Stimulated activated CD8-positive, alpha-beta memory T cell treated with anti-CD3 and anti-CD28 coated beads, Interleukin-15, amount 100 ng/mL, for 4 hours (primary cell): ENCODE results near the gene TTC8.
"Not testable (repeated sequence)": the region's sequence is repeated elsewhere in the genome, so short reads cannot be mapped to it uniquely, and the experiment has no call there.

Source experiments
- DNase-seq, 2 donors: peaks; one replicate each; pipeline ENCODE4 v3.0.0-alpha.2; 2020; ENCODE audit warnings: low read depth in 2 of 2

The TTC8 gene

GRCh38 chr14:88824314-88825077 is at the start of gene TTC8:
Gene TTC8 (plus strand): TSS chr14:88824651. CDS start chr14:88824708, 57 bp downstream.
- peak; percentile 59 to 62 for DNase-seq

DNA sequence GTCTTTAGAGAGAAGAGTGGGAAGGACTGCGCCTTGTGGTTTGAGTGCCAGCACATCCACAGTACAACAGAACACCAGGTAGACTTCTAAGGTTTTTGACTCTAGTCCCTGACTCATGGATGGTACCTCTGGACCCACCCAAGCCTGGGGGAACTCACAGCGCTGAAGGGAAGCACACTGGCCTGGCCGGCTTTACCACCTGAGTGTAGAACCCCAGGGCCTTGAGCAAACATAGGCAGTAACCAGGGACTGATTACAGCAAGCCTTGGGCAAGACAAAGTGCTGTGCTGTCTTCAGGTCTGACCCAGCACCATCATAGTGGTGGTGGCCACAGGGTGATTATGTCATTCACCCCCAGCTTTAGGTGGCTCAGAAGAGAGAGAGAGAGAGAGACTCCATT is 48.9 kb upstream of the TTC8 start:
- no peak for DNase-seq

DNA sequence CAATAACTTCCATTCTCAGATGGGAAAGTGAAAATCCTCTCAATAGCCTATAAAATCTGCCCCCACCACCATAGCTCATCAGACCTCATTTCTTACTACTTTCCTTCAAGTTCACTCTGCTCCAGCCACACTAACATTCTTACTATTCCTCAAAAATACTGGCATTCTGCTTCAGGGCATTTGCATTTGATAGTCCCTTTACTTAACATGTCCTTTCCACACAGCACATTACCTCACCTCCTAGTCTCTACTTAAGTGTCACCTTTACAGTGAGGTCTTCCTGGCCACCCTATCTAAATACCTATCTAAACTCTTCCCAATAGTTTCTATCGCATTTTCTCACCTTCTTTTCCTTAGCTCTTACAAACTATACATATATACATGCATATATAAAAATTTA is 38.5 kb upstream of the TTC8 start:
- no peak for DNase-seq

DNA sequence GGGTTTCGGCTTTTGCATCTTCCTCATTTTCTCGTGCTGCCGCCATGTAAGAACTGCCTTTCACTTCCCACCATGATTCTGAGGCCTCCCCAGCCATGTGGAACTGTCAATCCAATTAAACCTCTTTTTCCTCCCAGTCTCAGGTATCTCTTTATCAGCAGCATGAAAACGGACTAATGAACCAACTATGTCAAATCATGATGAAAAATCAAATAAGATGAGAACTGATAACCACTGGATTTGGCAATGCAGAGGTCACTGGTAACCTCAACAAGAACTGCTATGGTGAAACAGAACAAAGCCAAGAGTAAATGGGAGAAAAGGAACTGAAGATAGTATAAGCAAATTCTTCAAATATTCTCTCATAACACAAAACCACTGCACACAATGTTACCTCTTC is 37.7 kb upstream of the TTC8 start:
- no peak for DNase-seq

GRCh38 chr14:88789573-88789972 is 34.9 kb upstream of the TTC8 start:
- not testable (repeated sequence) for DNase-seq

DNA sequence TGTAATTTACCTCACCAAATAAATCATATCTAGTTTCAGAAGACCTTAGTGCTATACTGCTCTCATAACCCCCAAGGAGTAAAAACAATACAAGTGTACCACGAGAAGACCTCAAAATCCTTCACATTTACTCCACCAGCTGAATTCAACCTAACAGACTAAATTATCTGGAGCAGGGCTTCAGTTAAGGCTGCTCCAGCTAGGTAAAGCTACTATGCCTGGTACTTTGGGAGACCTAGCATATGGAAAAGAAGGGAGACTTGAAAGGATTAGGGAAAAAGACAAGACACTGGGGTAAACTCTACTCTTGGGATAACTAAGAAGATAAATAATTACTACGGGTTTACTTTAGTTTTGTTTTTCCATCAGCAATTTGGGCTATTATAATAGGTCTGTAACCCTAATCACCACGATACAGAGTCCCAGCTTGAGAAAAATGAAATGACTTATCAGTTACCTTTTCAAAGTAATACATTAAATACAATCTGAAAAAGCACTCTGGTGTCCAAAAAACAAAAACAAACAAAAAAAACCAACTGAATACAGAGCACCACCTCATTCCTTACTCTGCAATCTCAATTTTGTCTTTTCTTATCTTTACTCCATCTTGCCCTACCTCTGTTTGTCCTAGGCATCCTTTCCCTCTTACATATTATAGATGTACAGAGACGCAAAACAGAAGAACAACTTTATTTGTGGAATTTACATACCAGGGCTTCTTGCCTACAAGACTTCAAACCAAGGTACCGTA is 33.8 kb upstream of the TTC8 start:
- DNase-seq = no peak

DNA sequence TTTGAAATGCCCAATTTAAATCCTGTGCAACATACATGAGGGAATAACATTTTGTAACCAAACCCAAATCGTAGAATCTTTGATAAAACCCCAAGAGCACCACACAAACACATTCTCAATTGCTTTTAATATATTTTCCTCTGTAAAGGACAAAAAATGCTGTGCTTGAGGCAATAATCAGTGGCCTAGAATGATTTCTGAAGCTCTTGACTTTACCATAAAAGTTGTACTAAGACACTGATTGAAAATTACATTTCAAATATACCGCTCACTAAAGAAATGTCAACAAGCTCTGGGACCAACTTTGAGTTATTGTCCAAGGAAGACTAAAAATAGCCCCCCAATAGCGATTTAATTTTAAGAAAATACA is 33.2 kb upstream of the TTC8 start:
- no peak for DNase-seq

- DNase-seq = no peak
Measured at GRCh38 chr14:88791629-88792472, 32.6 kb upstream of the TTC8 start.

DNA sequence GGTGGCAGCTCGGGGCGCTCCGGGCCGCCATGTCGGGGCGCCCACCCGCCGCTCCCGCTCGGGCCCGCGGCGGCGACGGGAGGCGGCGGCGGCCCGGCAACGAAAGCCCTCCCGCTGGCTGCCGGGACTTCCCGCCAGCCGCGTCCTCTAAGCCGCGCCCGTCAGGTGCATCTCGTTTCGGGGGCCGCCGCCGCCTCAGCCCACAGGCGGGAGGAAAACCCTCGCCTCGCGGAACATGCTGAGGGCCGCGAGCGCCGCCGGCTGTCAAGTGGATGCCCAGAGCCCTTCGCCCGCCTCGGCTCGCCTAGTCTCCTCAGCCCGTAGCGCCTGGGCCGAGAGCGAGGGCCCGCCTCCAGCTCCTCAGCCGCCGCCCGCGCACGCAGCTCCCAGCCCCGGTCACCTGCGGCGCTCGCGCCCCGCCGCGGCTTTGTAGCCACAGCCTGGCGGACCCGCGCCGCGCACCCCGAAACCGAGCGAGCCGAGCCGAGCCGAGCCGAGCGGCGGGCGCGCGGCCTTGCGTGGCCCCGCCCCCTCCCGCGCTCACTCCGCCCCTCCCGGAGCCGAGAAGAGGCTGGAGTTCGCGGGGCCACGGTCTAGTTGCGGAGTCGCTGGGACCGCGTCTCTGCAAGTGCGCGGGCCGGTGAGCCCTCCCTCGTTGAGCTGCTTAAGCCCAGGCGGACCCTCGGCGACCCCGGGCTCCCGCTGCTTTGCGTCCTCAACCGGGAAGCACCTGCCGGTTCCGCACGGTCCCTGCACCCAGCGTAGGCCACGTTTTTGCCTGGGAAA is 31.8 kb upstream of the TTC8 start, which contains the start of gene EML5:
Gene EML5 (minus strand): TSS at position 481 of the 786 bp plus-strand sequence. CDS start 450 bp downstream, at position 31.
- peak; percentile 50 to 69 for DNase-seq

DNA sequence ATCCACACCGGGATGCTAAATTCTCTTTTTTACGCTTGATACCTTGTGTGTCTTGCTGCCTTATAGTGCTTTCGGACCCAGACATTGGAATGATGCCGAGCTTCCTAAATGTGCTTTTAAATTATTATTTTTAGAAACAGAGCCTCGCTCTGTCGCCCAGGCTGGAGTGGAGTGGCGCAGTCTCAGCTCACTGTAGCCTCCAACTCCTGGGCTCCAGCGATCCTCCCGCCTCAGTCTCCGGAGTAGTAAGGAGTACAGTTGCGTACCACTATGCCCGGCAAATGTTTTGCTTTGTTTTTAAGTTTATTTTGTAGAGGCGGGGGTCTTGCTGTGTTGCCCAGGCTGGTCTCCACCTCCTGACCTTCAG is 31.2 kb upstream of the TTC8 start:
- DNase-seq = no peak

DNA sequence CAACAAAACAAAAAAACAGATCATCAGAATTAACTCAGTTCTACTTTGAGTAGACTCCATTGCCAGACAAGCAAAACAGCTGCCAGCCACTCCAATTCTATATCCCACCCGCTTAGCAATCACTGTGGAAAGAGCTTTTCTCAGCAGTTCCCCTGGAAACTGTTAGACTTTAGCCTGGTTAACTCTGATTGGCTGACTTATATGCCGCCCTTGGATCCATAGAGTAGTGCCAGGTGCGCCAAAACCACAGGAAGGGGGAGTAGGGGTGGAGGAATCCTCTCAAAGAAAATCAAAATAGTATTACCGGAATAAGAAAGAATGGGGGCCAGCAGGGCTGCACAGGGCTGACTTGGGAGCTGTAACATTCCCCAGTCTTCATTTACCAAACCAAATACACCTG is 26.3 kb upstream of the TTC8 start:
- no peak for DNase-seq

DNA sequence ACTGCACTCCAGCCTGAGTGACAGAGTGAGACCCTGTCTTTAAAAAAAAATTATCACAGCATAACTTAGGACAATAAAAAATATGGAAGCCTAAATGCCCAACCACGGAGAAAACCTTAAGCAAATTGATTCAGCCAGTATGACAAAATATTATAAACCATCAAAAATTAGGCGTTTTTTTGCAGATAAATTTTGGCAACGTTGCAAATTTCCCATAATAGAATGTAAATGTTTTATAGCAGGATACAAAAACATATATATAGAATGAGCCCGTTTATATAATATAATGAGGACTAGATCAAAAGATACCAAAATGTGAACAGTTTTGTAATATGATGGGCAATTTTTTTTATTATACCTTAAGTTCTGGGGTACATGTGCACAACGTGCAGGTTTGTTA is 24.9 kb upstream of the TTC8 start:
- no peak for DNase-seq

- DNase-seq = no peak
Measured at GRCh38 chr14:88802596-88802995, 21.9 kb upstream of the TTC8 start.

DNA sequence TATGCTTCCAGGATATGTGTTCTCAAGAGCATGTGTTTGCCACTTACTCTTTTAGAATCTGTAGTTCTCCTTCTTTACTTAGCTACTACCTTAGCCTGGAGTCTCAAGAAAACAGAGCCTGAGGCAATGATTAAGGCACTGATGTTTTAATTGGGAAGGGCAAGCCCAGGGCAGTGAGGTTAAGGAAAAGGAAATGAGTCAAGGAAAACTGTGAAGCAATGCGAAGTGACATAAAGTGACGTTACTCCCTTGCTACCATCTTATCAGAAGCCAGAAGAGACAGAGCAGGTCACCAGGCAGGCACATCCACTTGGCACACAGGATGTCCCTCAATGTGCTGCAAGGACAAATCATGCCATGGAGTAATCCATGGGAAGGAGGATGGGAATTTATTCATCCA is 20.4 kb upstream of the TTC8 start:
- no peak for DNase-seq

DNA sequence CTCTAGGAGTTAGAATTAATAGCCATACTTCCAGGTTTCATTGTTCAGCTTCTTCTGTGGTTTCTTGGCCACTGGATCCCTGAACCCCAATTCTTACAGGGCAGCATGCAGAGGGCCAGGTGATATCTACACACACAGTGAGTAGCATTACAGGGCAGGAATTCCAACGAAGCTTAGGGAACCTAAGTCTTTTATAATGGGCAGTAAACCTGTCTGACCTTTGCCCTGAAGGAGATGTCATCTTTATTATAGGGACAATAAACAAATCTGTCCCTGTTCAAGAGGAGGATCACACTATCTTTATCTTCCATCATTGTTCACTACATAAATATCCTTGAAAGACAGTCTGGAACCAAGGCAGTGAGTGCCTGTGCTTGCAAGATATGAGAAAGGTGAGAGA is 20.0 kb upstream of the TTC8 start:
- no peak for DNase-seq

DNA sequence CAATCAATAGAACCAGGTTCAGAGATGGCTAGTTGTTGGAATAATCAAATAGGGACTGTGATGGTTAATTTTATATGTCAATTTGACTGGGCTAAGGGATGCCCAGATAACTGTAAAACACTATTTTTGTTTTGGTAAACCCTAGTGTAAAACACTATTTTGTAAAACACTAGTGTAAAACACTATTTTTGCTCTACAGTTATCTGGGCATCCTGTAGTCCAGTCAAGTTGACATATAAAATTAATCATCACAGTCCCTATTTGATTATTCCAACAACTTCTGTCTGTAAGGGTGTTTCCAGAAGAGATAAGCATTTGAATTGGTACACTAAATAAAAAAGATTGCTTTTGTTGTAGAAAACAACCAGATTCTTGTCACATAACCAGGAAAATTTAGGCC is 16.1 kb upstream of the TTC8 start:
- no peak for DNase-seq

GRCh38 chr14:88815980-88816379 is 8.5 kb upstream of the TTC8 start:
- no peak for DNase-seq

DNA sequence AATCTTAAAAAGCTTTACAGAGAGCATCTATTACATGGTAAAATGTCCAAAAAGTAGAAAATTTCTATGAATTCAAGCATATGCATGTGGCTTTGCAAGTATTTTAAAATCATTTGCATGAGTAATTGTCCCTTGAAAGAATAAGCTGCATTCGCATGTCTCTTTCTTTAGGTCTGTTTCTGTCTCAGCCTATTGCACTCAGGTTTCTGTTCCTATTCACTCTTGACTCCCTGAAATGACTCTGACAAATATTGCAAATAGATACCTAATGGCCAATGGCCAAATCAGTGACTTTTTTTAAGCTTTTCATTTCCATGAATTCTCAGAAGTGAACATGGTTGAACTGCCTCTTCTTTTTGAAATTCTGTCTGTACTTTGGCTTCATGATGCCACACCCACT is 6.4 kb upstream of the TTC8 start:
- no peak for DNase-seq

- DNase-seq = not testable (repeated sequence)
Measured at GRCh38 chr14:88819674-88820073, 4.8 kb upstream of the TTC8 start.

DNA sequence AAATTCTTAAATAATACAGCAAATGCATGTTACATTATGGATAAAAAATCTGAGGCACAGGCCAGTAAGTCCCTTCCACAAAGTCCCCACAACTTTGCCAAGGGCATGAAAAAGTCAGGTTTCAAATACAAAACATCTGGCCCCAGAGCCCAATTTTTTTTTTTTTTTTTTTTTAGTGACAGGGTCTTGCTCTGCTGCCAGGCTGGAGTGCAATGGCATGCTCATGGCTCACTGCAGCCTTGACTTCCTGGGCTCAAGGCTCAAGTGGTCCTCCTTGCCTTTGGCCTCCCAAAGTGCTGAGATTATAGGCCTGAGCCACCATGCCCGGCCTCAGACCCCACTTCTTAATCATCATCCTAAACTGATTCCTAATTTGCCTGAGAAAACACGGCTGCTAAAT is 3.1 kb upstream of the TTC8 start:
- no peak for DNase-seq

- DNase-seq = no peak
Measured at GRCh38 chr14:88821888-88822287, 2.6 kb upstream of the TTC8 start.

DNA sequence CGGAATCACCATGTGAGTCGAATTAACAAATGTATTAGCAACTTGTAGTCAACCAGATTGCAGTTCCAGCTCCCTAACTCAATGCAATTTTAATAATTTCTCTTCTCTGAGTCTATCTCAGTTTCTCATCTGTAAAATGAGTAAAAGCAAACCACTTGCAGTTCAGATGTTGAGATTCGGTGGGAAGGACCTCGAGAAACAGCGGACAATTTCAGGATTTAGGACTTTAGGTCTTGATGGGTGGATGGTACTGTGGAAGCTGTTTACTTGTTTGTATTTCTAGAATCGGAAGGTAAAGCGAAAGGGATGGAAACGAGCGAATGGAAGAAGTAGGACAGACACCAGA is 510 bp upstream of the TTC8 start:
- DNase-seq = no peak
